Measurements from ENCODE around the gene ZNF544. TPM values are rescaled to one million over a fixed set of nuclear protein-coding genes. Genes with fewer than 3 reads are reported as not detected.

The ZNF544 gene
- total RNA-seq: 45.2 and 54.2 TPM in 2 replicates

DNA sequence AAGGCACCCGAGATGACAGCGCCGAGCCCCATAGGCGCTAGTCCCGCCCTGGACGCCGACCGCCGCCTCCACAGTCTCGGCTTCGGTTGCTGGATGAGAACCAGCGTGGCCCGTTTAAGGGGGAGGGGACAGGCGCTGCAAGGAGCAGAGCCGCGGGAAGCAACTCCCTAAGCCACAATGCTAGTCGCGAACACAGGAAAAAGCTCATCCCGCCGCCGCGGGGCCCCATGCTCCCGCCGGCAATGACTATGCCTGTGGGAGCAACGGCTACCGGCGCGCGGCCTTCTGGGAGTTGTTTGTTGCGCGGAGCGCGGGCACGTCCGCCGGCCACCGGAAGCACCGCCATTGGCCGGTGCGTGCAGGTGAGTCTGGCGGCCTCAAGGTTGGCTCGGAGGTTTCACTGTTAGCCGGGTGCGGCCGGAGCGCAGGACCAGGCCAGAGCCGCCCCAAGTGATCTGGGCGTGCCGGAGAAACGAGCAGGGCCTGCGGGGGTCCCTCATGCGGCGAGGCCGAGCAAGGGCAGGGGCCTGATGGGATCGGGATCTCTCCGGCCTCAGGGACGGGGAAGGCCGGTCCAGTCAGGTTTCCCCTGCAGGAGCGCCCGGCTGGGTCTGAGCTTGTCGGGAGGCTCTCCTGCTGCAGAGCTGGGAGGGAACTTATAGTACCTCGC, at the start of gene ZNF544:
ZNF544 (plus strand) TSS at position 330 of the 670 bp plus-strand sequence. CDS start 15,110 bp downstream, outside the sequence.

DNA sequence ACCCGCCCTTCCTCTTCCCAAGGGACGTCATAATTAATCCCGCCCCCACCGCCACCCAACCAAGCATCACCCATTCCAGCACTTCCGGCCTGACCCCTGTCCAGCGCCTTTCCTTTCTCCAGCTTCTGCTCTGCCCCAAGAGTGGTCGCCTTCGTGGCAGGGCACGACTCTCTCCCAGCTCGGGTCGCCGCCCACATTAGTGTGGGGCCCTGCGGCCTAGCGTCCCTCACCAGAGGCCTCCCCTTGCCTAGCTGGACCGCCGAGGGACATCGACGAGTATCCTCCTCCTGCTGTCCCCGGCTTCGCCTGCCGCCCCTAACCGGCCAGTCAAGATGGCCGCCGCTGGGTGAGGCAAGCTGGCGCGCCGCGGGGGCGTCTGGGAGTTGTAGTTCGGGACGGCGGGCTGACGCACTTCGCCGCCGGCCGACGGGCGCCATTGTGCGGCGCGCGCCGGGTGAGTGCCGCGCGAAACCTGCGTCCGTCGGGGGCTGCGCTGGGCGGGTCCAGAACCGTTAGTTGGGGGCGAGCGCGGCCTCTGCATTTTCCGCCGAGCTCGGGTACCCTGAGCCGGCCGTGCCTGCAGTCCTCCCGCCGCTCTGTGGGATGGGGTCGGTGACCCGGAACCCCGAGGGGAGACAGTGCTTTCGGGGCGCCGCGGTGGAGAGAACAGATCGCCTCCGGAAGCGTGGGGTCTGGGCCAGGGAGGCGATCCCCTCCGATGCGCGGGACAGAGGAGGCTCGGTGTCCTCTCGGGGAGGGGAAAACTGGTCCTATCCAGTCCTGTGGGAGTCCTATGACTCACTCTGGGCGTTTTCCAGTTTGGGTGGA, 45.5 kb upstream of the ZNF544 start, which contains the start of gene ZNF274:
ZNF274 (plus strand) TSS at position 73 of the 828 bp plus-strand sequence. CDS start 905 bp downstream, outside the sequence.

DNA sequence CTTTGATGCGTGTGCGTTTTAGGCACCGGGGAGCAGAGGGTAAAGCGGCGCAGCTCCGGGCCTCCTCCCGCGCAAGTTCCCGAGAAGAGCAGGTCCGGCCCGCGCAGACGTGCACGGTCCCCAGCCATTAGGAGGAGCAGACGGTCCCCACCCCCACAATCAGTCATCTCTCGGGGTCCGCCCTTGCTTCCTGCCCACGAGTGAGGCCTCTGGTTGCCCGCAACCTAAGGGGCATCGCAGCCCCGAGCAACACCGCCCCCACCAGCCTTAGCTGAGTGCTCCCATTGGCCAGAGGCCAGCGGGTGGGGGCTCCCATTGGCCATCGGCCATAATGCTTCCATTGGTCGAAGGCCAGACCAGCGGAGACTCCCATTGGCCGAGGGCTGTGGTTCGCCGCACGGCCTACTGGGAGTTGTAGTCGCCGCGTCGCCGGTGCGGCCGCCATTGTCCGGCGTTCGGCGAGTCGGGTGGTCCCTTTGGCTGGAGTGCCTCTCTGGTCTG, 49.9 kb downstream of the ZNF544 start, which contains the start of gene ZNF8:
ZNF8 (plus strand) TSS at position 415 of the 501 bp plus-strand sequence. CDS start 127 bp downstream, outside the sequence.

DNA sequence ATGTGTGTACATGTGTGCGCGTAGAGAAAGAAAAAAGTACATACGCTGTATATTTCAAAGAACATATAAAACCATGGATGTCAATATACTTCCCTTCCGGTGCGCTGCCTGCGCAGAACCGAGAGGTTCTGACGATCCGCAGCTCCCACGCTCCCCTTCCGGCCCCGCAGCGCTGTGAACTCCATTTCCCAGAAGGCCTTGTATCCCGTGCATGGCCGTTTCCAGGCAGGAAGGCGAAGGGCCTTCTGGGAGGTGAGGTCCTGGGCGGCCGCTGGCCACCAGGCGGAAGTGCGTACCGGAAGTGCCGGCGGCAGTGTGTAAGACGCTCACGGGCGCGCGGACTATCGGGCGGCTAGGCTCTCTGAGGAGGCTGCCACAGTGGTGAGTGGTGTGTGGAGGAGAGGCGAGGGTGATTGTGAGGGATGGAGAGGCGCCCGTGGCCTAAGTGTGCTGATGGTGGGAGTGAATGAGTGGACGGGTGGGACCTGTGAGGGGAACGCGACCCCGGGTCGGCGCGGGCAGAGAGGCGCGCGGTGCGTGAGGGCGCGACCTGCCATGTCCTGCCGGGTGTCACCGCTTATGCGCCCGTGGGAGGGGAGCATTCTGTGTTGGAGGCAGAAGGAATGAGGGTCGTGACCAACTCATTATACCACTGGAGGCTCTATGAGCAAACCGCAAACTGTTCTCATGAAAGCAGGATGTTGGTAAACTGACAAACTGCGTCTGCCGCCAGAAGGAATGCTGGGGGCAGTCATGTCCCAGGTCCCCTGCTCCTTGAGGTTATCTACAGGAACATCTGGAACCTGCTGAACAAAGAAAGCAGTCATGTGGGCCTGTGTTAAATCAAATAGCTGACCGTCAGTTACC, 76.6 kb downstream of the ZNF544 start, which contains the start of gene ERVK3-1:
ERVK3-1 (plus strand) TSS at position 313 of the 867 bp plus-strand sequence. CDS start 6,792 bp downstream, outside the sequence.

Other genes starting within 250 kb of the ZNF544 start
- gene ZNF606, start 226.1 kb upstream of the ZNF544 start, total RNA-seq: 7.0 and 11.6 TPM in 2 replicates
- gene ZSCAN1, start 194.9 kb upstream of the ZNF544 start, total RNA-seq: not detected in 2 replicates
- 0.18 and 1.6 TPM in 2 replicates for gene ZNF135, start 169.6 kb upstream of the ZNF544 start, total RNA-seq
- 3.5 and 22.2 TPM in 2 replicates for gene ZSCAN18, start 130.7 kb upstream of the ZNF544 start, total RNA-seq
- 8.6 and 10.1 TPM in 2 replicates for gene ZNF329, start 78.1 kb upstream of the ZNF544 start, total RNA-seq
- 13.3 and 23.0 TPM in 2 replicates for gene ZNF274, start 45.9 kb upstream of the ZNF544 start, total RNA-seq
- gene ZNF8, start 50.0 kb downstream of the ZNF544 start, total RNA-seq: 3.1 and 4.0 TPM in 2 replicates
- gene ERVK3-1, start 76.5 kb downstream of the ZNF544 start, total RNA-seq: 17.5 and 22.8 TPM in 2 replicates
- 1.9 and 2.7 TPM in 2 replicates for gene ZSCAN22, start 98.1 kb downstream of the ZNF544 start, total RNA-seq
- gene A1BG, start 124.6 kb downstream of the ZNF544 start, total RNA-seq: 6.0 and 10.4 TPM in 2 replicates
- gene ZNF497, start 133.8 kb downstream of the ZNF544 start, total RNA-seq: 0.81 and 1.1 TPM in 2 replicates
- gene ZNF837, start 152.1 kb downstream of the ZNF544 start, total RNA-seq: 0.66 and 1.2 TPM in 2 replicates
- 2,645 and 2,757 TPM in 2 replicates for gene RPS5, start 158.4 kb downstream of the ZNF544 start, total RNA-seq
- 0.09 TPM in 1 of 2 replicates, not detected in the other for gene RNF225, start 166.7 kb downstream of the ZNF544 start, total RNA-seq
- 12.2 and 13.4 TPM in 2 replicates for gene ZNF584, start 179.7 kb downstream of the ZNF544 start, total RNA-seq
- 6.2 and 6.8 TPM in 2 replicates for gene ZNF132, start 211.2 kb downstream of the ZNF544 start, total RNA-seq
- 7.6 and 8.7 TPM in 2 replicates for gene ZNF324B, start 222.7 kb downstream of the ZNF544 start, total RNA-seq
- 11.1 and 12.5 TPM in 2 replicates for gene ZNF324, start 238.2 kb downstream of the ZNF544 start, total RNA-seq
- gene ZNF446, start 247.4 kb downstream of the ZNF544 start, total RNA-seq: 4.6 and 4.9 TPM in 2 replicates

All from endothelial cell of coronary artery (primary cell).